ENCODE results near the gene ZNF778.

DNA sequence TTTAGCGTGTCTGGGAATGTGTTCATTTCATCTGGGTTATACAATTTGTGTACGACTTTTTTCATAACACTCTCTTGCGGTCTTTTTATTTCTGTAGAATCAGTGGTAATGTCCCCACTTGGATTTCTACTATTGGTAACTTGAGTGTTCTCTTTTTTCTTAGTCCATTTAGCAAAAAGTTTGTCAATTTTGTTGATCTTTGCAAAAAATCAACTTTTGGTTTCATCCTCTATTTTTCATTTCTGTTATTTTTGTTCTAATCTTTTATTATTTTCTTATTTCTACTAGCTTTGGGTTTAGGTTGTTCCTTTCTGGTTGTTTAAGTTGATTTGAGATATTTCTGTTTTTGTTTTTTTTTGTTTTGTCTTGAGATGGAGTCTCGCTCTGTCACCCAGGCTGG is 9.5 kb upstream of the ZNF778 start:
- no peak for TF ChIP-seq CTCF (IDR thresholded peaks at IDR 0.05)
- TF ChIP-seq EZH2phosphoT487 (IDR thresholded peaks at IDR 0.05) = no peak
- TF ChIP-seq EZH2 (IDR thresholded peaks at IDR 0.05) = no peak

Measured in neural progenitor cell (in vitro differentiated cells).